HepG2 (cell line): ENCODE results near the gene ADI1. TPM values are rescaled to one million over a fixed set of nuclear protein-coding genes. Genes with fewer than 3 reads are reported as not detected.
A peak's percentile ranks its signal among the peaks of the same experiment; 100 is the strongest.

Experiments used
- ELF1 ChIP-seq: sonication (generic); formaldehyde crosslinking; IDR thresholded peaks from 2 replicates; pipeline ENCODE4 v1.4.0; 2020; ENCODE audit warnings: missing genetic modification reagents
- MBD4 ChIP-seq: IDR thresholded peaks from 2 replicates; pipeline ENCODE4 v1.6.1; 2012; ENCODE audit warnings: low read length, inconsistent platforms, borderline replicate concordance
- PRPF4 ChIP-seq: fragments of 200-400 bp; formaldehyde crosslinking; IDR thresholded peaks from 2 replicates; pipeline ENCODE4 v1.6.1; 2016; ENCODE audit warnings: low read length, low read depth; ENCODE audit not compliant: poor library complexity, severe bottlenecking
- STAG1 ChIP-seq: sonication (generic); formaldehyde crosslinking; IDR thresholded peaks from 2 replicates; pipeline ENCODE4 v1.4.0; 2020; ENCODE audit warnings: missing genetic modification reagents
- ZNF441 ChIP-seq: sonication (generic); formaldehyde crosslinking; IDR thresholded peaks from 2 replicates; pipeline ENCODE4 v1.7.0; 2021; ENCODE audit warnings: missing genetic modification reagents, borderline replicate concordance
- ZNF446 ChIP-seq: sonication (generic); formaldehyde crosslinking; IDR thresholded peaks from 2 replicates; pipeline ENCODE4 v1.5.0; 2020; ENCODE audit warnings: mild to moderate bottlenecking, missing genetic modification reagents
- ZNF558 ChIP-seq: sonication (generic); formaldehyde crosslinking; IDR thresholded peaks from 2 replicates; pipeline ENCODE4 v1.9.0; 2022; ENCODE audit warnings: mild to moderate bottlenecking, missing genetic modification reagents, borderline replicate concordance
- ZNF780A ChIP-seq: sonication (generic); formaldehyde crosslinking; IDR thresholded peaks from 2 replicates; pipeline ENCODE4 v1.8.0; 2022; ENCODE audit warnings: mild to moderate bottlenecking, missing genetic modification reagents, moderate library complexity
- polyA plus RNA-seq, 8 experiments: library from polyadenylated mRNA; depleted of rRNA in 3 of 8; stranded (reverse) in 7 of 8; unstranded in 1 of 8; fragments of >200 nt; fragmentation: Illumina TruSeq in 4 of 8; extraction: Trizol in 4 of 8; gene quantifications; 2 replicates each; pipeline versions ENCODE4 v1.2.1 to v1.2.3, GENCODE V29; 2011 to 2016; ENCODE audit warnings: low read depth in 4 of 8, missing spikeins in 1 of 8, mixed read lengths in 1 of 8; ENCODE audit not compliant: insufficient read depth in 1 of 8
- total RNA-seq, 5 experiments: library from RNA; depleted of rRNA; stranded (reverse); fragments of >200 nt; fragmentation: Illumina TruSeq; extraction: Trizol; gene quantifications; 2 replicates each; pipeline ENCODE4 v1.2.3, GENCODE V29; 2016; ENCODE audit warnings: low read depth in 1 of 5
- TF ChIP-seq, protein P1 (sequence below): sonication (generic); formaldehyde crosslinking; conservative IDR thresholded peaks from 2 replicates; pipeline ENCODE4 v1.8.0; 2022; ENCODE audit warnings: low read depth, missing genetic modification reagents
- TF ChIP-seq, protein P2 (sequence below): sonication (generic); formaldehyde crosslinking; IDR thresholded peaks from 2 replicates; pipeline ENCODE4 v1.8.1; 2023; ENCODE audit warnings: mild to moderate bottlenecking, missing genetic modification reagents
- TF ChIP-seq, protein P3 (sequence below): sonication (generic); formaldehyde crosslinking; IDR thresholded peaks from 2 replicates; pipeline ENCODE4 v1.4.0; 2020; ENCODE audit warnings: missing genetic modification reagents
- TF ChIP-seq, protein P4 (sequence below): sonication (generic); formaldehyde crosslinking; IDR thresholded peaks from 2 replicates; pipeline ENCODE4 v1.8.1; 2022; ENCODE audit warnings: low read depth, mild to moderate bottlenecking, missing genetic modification reagents
- TF ChIP-seq, protein P5 (sequence below), 2 experiments: sonication (generic) in 1 of 2; formaldehyde crosslinking in 1 of 2; IDR thresholded peaks; 2 replicates each; pipeline versions ENCODE4 v1.6.1 to v1.9.0; 2014 to 2022; ENCODE audit warnings: antibody characterized with exemption in 1 of 2, borderline replicate concordance in 1 of 2, inconsistent platforms in 1 of 2, low read depth in 1 of 2, missing genetic modification reagents in 1 of 2

Gene ADI1
- total and polyA plus RNA-seq, 2 of the 13 experiments (the other 11 are each of a cell fraction or from before 2014, with no cell fraction given) = 28.7 to 123 TPM

DNA sequence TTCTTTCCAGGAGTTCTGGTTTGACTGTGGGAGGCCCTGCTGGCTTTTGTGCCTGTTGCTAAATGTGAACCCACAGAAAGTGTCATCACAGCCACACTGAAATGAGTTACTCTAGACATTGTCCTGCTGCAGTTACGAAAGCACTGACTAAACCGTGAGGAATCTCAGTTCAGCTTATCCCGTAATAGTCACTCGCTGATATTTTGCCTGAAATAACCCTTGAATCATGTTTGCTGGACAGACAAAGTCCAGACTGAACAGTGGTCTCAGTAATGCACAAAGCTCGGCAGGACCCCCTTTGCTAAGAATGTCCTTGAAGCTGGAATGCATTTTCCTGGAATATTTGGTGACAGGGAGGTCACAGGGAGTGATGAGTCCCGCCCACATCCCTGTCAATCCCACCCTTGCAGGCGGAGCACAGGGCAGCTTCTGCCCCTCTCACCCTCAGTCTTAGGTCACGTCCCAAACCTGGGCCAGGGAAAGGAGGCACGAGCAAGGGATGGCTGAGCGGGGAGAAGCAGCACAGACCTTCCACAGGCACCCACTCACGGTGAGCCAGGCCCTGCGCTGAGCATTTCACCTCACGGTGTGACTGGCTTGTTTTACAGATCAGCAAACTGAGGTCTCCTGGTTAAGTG, 53.4 kb downstream of the ADI1 start (continued):
- TF ChIP-seq PRPF4 (no peak), MBD4 (no peak), ZNF780A (CRISPR knock-in tag) (no peak), ZNF446 (CRISPR knock-in tag) (no peak), STAG1 (CRISPR knock-in tag) (no peak; the same call in 1 of the 2 replicates), ZNF558 (CRISPR knock-in tag) (no peak), ZNF441 (no peak), ELF1 (peak; percentile 21; the same call in 1 of the 2 replicates)
- TF ChIP-seq, protein P1, sequence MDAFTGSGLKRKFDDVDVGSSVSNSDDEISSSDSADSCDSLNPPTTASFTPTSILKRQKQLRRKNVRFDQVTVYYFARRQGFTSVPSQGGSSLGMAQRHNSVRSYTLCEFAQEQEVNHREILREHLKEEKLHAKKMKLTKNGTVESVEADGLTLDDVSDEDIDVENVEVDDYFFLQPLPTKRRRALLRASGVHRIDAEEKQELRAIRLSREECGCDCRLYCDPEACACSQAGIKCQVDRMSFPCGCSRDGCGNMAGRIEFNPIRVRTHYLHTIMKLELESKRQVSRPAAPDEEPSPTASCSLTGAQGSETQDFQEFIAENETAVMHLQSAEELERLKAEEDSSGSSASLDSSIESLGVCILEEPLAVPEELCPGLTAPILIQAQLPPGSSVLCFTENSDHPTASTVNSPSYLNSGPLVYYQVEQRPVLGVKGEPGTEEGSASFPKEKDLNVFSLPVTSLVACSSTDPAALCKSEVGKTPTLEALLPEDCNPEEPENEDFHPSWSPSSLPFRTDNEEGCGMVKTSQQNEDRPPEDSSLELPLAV = no peak
- TF ChIP-seq, protein P2, sequence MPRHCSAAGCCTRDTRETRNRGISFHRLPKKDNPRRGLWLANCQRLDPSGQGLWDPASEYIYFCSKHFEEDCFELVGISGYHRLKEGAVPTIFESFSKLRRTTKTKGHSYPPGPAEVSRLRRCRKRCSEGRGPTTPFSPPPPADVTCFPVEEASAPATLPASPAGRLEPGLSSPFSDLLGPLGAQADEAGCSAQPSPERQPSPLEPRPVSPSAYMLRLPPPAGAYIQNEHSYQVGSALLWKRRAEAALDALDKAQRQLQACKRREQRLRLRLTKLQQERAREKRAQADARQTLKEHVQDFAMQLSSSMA = peak; percentile 45; the same call in 1 of the 2 replicates
- TF ChIP-seq, protein P3, sequence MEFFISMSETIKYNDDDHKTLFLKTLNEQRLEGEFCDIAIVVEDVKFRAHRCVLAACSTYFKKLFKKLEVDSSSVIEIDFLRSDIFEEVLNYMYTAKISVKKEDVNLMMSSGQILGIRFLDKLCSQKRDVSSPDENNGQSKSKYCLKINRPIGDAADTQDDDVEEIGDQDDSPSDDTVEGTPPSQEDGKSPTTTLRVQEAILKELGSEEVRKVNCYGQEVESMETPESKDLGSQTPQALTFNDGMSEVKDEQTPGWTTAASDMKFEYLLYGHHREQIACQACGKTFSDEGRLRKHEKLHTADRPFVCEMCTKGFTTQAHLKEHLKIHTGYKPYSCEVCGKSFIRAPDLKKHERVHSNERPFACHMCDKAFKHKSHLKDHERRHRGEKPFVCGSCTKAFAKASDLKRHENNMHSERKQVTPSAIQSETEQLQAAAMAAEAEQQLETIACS (CRISPR knock-in tag) = no peak
- TF ChIP-seq, protein P4, sequence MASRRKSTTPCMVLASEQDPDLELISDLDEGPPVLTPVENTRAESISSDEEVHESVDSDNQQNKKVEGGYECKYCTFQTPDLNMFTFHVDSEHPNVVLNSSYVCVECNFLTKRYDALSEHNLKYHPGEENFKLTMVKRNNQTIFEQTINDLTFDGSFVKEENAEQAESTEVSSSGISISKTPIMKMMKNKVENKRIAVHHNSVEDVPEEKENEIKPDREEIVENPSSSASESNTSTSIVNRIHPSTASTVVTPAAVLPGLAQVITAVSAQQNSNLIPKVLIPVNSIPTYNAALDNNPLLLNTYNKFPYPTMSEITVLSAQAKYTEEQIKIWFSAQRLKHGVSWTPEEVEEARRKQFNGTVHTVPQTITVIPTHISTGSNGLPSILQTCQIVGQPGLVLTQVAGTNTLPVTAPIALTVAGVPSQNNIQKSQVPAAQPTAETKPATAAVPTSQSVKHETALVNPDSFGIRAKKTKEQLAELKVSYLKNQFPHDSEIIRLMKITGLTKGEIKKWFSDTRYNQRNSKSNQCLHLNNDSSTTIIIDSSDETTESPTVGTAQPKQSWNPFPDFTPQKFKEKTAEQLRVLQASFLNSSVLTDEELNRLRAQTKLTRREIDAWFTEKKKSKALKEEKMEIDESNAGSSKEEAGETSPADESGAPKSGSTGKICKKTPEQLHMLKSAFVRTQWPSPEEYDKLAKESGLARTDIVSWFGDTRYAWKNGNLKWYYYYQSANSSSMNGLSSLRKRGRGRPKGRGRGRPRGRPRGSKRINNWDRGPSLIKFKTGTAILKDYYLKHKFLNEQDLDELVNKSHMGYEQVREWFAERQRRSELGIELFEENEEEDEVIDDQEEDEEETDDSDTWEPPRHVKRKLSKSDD (CRISPR knock-in tag) = peak; percentile 90
- TF ChIP-seq, protein P5, sequence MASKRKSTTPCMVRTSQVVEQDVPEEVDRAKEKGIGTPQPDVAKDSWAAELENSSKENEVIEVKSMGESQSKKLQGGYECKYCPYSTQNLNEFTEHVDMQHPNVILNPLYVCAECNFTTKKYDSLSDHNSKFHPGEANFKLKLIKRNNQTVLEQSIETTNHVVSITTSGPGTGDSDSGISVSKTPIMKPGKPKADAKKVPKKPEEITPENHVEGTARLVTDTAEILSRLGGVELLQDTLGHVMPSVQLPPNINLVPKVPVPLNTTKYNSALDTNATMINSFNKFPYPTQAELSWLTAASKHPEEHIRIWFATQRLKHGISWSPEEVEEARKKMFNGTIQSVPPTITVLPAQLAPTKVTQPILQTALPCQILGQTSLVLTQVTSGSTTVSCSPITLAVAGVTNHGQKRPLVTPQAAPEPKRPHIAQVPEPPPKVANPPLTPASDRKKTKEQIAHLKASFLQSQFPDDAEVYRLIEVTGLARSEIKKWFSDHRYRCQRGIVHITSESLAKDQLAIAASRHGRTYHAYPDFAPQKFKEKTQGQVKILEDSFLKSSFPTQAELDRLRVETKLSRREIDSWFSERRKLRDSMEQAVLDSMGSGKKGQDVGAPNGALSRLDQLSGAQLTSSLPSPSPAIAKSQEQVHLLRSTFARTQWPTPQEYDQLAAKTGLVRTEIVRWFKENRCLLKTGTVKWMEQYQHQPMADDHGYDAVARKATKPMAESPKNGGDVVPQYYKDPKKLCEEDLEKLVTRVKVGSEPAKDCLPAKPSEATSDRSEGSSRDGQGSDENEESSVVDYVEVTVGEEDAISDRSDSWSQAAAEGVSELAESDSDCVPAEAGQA (IDR thresholded peaks at IDR 0.05; ENCODE audit: low read depth) = peak; percentile 74; the same call in 1 of the 2 replicates
- TF ChIP-seq, protein P5 (CRISPR knock-in tag; IDR thresholded peaks at IDR 0.05; ENCODE audit: borderline replicate concordance) = no peak
